Measurements from ENCODE around the gene ADIG. TPM values are rescaled to one million over a fixed set of nuclear protein-coding genes. Genes with fewer than 3 reads are reported as not detected.

Gene ADIG
- total RNA-seq, 4 donors from 2014 or later, result not detected

- 73% methylated on average over 3 of the region's 4 CpGs for WGBS
- no peak for DNase-seq (ENCODE audit: low spot score in 2 of 2)
- H3K27ac ChIP-seq, result no peak overlapping the region
- no peaks in the 10 kb centered on the region for H3K4me1 ChIP-seq
- no peaks in the 10 kb centered on the region for H3K36me3 ChIP-seq
- TF ChIP-seq POLR2A (IDR thresholded peaks at IDR 0.05) (no peak), EP300 (IDR thresholded peaks at IDR 0.05) (no peak), POLR2AphosphoS5 (IDR thresholded peaks at IDR 0.05) (no peak), CTCF (IDR thresholded peaks at IDR 0.05) (no peak)
- H3K27me3 ChIP-seq, result peaks cover 11% of the 10 kb centered on the region
- H3K9me3 ChIP-seq, result no peaks in the 10 kb centered on the region
- H3K4me3 ChIP-seq, result no peak overlapping the region
These were observed 42.1 kb downstream of the ADIG start for GRCh38 chr20:38623061-38623460.

- TF ChIP-seq EP300 (IDR thresholded peaks at IDR 0.05) (no peak), CTCF (IDR thresholded peaks at IDR 0.05) (no peak), POLR2AphosphoS5 (IDR thresholded peaks at IDR 0.05) (no peak), POLR2A (IDR thresholded peaks at IDR 0.05) (no peak)
- no peak for DNase-seq (ENCODE audit: low spot score in 2 of 2)
- peaks cover 6% of the 10 kb centered on the region for H3K27me3 ChIP-seq
- H3K27ac ChIP-seq, result no peak overlapping the region
- H3K36me3 ChIP-seq, result no peaks in the 10 kb centered on the region
- no peaks in the 10 kb centered on the region for H3K9me3 ChIP-seq
- WGBS, result 74% methylated on average over 2 of the region's 2 CpGs
- H3K4me3 ChIP-seq, result no peak overlapping the region
- H3K4me1 ChIP-seq, result no peaks in the 10 kb centered on the region
These were observed 43.1 kb downstream of the ADIG start for GRCh38 chr20:38624084-38624483.

GRCh38 chr20:38625896-38626295 is 44.9 kb downstream of the ADIG start:
- no peak overlapping the region for H3K27ac ChIP-seq
- no peaks in the 10 kb centered on the region for H3K36me3 ChIP-seq
- no peaks in the 10 kb centered on the region for H3K9me3 ChIP-seq
- H3K27me3 ChIP-seq, result peaks cover 5% of the 10 kb centered on the region
- H3K4me1 ChIP-seq, result no peaks in the 10 kb centered on the region
- TF ChIP-seq EP300 (IDR thresholded peaks at IDR 0.05) (no peak), POLR2AphosphoS5 (IDR thresholded peaks at IDR 0.05) (no peak), CTCF (IDR thresholded peaks at IDR 0.05) (no peak), POLR2A (IDR thresholded peaks at IDR 0.05) (no peak)
- H3K4me3 ChIP-seq, result no peak overlapping the region
- DNase-seq (ENCODE audit: low spot score in 2 of 2), result no peak

GRCh38 chr20:38626921-38627659 is 46.1 kb downstream of the ADIG start:
- H3K27me3 ChIP-seq, result peaks cover 5% of the 10 kb centered on the region
- DNase-seq (ENCODE audit: low spot score in 2 of 2), result no peak

More at GRCh38 chr20:38626921-38627659, 46.1 kb downstream of the ADIG start:
- no peaks in the 10 kb centered on the region for H3K36me3 ChIP-seq
- no peak for TF ChIP-seq CTCF (IDR thresholded peaks at IDR 0.05)
- TF ChIP-seq POLR2AphosphoS5 (IDR thresholded peaks at IDR 0.05), result no peak
- TF ChIP-seq POLR2A (IDR thresholded peaks at IDR 0.05), result no peak
- no peak for TF ChIP-seq EP300 (IDR thresholded peaks at IDR 0.05)
- 78% methylated on average over 3 of the region's 10 CpGs for WGBS
- no peaks in the 10 kb centered on the region for H3K4me1 ChIP-seq
- H3K9me3 ChIP-seq, result no peaks in the 10 kb centered on the region
- no peak overlapping the region for H3K4me3 ChIP-seq
- no peak overlapping the region for H3K27ac ChIP-seq

Data from suprapubic skin (tissue), 4 donors.